Measurements from ENCODE around the gene EYS. TPM values are rescaled to one million over a fixed set of nuclear protein-coding genes. Genes with fewer than 3 reads are reported as not detected.

The EYS gene
- total and polyA plus RNA-seq, 2 of the 13 experiments (the other 11 are each of a cell fraction or from before 2014, with no cell fraction given): 0.04 to 0.07 TPM

DNA sequence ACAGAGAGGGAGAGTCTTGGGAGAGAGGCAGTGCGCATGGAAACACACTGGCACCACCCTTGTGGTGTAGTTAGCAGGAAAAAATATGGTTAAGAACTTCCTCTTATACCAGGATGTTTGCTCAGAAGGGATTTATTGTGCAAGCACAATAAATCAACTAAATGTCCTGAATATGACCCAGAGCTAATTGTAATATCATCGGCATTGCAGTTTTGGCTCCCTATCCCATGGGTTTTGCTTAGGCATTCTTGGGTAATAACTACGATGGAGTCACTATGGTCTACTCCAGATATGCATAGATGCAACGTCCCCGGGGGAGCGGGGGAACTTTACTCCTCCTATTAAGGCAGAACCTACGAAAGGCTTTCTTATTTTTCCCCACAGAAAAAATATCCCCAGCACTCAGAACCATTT is 751.6 kb downstream of the EYS start:
- DNase-seq (ENCODE audit: low spot score): no peak
- Histone ChIP-seq H3K27ac (ENCODE audit: extremely low read length, insufficient read depth, low read length) (no peak overlapping the region), H4K20me1 (ENCODE audit: insufficient read depth, low read length) (no peaks in the 10 kb centered on the region), H3K4me3 (replicated peaks in 1 of 3; ENCODE audit: insufficient read depth in 1 of 3, low read depth in 2 of 3, low read length in 3 of 3) (no peak overlapping the region), H3K9ac (ENCODE audit: insufficient read depth, low read depth, low read length) (no peak overlapping the region), H3K27me3 (ENCODE audit: control insufficient read depth in 1 of 2, insufficient read depth in 2 of 2, low read length in 2 of 2) (no peaks in the 10 kb centered on the region), H3K36me3 (replicated peaks in 1 of 2; ENCODE audit: control insufficient read depth in 1 of 2, insufficient read depth in 2 of 2, low read length in 2 of 2) (no peaks in the 10 kb centered on the region), H3K4me2 (ENCODE audit: low read depth, low read length) (no peak overlapping the region), H3K79me2 (ENCODE audit: insufficient read depth, low read length) (no peaks in the 10 kb centered on the region), H3K4me1 (ENCODE audit: insufficient read depth, low read length) (no peaks in the 10 kb centered on the region), H3K9me3 (ENCODE audit: low read length) (no peaks in the 10 kb centered on the region), H2AFZ (ENCODE audit: low read length) (no peak overlapping the region)
- TF ChIP-seq SIX1 (CRISPR knock-in tag; IDR thresholded peaks at IDR 0.05; ENCODE audit: borderline replicate concordance) (no peak), SALL2 (CRISPR knock-in tag; IDR thresholded peaks at IDR 0.05) (no peak), EZH2 (conservative IDR thresholded peaks at IDR 0.05; ENCODE audit: low read depth, low read length) (no peak), ELF4 (CRISPR knock-in tag; IDR thresholded peaks at IDR 0.05; ENCODE audit: borderline replicate concordance) (no peak), RFXAP (CRISPR knock-in tag; IDR thresholded peaks at IDR 0.05; ENCODE audit: borderline replicate concordance) (no peak), HDAC6 (IDR thresholded peaks at IDR 0.05; ENCODE audit: low read depth, low read length) (no peak), ZNF567 (CRISPR knock-in tag; IDR thresholded peaks at IDR 0.05; ENCODE audit: borderline replicate concordance) (no peak)
- TF ChIP-seq, protein P1, sequence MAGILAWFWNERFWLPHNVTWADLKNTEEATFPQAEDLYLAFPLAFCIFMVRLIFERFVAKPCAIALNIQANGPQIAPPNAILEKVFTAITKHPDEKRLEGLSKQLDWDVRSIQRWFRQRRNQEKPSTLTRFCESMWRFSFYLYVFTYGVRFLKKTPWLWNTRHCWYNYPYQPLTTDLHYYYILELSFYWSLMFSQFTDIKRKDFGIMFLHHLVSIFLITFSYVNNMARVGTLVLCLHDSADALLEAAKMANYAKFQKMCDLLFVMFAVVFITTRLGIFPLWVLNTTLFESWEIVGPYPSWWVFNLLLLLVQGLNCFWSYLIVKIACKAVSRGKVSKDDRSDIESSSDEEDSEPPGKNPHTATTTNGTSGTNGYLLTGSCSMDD (CRISPR knock-in tag; IDR thresholded peaks at IDR 0.05): no peak
- TF ChIP-seq, protein P2, sequence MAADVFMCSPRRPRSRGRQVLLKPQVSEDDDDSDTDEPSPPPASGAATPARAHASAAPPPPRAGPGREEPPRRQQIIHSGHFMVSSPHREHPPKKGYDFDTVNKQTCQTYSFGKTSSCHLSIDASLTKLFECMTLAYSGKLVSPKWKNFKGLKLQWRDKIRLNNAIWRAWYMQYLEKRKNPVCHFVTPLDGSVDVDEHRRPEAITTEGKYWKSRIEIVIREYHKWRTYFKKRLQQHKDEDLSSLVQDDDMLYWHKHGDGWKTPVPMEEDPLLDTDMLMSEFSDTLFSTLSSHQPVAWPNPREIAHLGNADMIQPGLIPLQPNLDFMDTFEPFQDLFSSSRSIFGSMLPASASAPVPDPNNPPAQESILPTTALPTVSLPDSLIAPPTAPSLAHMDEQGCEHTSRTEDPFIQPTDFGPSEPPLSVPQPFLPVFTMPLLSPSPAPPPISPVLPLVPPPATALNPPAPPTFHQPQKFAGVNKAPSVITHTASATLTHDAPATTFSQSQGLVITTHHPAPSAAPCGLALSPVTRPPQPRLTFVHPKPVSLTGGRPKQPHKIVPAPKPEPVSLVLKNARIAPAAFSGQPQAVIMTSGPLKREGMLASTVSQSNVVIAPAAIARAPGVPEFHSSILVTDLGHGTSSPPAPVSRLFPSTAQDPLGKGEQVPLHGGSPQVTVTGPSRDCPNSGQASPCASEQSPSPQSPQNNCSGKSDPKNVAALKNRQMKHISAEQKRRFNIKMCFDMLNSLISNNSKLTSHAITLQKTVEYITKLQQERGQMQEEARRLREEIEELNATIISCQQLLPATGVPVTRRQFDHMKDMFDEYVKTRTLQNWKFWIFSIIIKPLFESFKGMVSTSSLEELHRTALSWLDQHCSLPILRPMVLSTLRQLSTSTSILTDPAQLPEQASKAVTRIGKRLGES (CRISPR knock-in tag; IDR thresholded peaks at IDR 0.05; ENCODE audit: borderline replicate concordance): no peak
- TF ChIP-seq, protein P3, sequence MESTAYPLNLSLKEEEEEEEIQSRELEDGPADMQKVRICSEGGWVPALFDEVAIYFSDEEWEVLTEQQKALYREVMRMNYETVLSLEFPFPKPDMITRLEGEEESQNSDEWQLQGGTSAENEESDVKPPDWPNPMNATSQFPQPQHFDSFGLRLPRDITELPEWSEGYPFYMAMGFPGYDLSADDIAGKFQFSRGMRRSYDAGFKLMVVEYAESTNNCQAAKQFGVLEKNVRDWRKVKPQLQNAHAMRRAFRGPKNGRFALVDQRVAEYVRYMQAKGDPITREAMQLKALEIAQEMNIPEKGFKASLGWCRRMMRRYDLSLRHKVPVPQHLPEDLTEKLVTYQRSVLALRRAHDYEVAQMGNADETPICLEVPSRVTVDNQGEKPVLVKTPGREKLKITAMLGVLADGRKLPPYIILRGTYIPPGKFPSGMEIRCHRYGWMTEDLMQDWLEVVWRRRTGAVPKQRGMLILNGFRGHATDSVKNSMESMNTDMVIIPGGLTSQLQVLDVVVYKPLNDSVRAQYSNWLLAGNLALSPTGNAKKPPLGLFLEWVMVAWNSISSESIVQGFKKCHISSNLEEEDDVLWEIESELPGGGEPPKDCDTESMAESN (CRISPR knock-in tag; conservative IDR thresholded peaks at IDR 0.05): no peak
- no peak for ATAC-seq
- ChIA-PET CTCF (ENCODE audit: low intra/inter-chr PET ratio, low total read pairs) (no interaction called here), POLR2A (no interaction called here)
- in situ Hi-C loops (cut with HindIII; ENCODE audit: extremely low pct_ligation_motif_present, low pct_unique_long_range_greater_than_20kb) (no loop called here), intact Hi-C loops (cut with micrococcal nuclease; ENCODE audit: unreplicated experiment) (no loop called here)
- WGBS (ENCODE audit: low lambda C conversion rate): 18% methylated on average over 6 of the region's 7 CpGs
- no peak for FAIRE-seq
- no TSS peak for BruUV-seq (replicated peaks)

All from HepG2 (cell line).